NCI-H2171 treated with DMSO at 0.1 percent for 48 hours (cell line): ENCODE measurements around the gene ZNF827.

Source experiments
- DNase-seq: peaks from one replicate; lab custom pipeline; 2025; lab: John Stamatoyannopoulos, UW

ZNF827 gene

GRCh38 chr4:145827885-145828284 lies 110.7 kb downstream of the ZNF827 start:
- DNase-seq: no peak

DNA sequence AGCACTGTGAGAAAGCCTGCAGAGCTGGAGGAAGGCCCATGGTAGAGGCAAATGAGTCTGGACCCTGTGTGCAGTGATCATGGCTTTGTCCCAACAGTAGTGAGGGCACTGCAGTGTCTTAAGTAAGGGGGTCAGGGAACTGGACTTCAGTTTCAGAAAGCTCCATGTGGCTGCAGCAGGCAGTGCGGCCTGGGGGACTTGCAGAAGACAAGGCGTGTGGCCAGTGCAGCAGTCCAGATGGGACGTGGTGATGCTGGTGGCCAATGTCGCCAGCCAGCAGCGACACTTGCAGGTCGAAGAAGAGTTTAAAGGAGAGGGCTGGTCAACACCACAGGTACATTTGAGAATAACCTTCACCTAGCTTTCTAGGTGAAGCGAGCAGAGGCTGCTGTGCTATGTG lies 113.4 kb downstream of the ZNF827 start:
- DNase-seq: no peak

GRCh38 chr4:145824463-145824862 lies 114.2 kb downstream of the ZNF827 start:
- DNase-seq: peak; percentile 80

- DNase-seq: peak; percentile 85
These were observed 114.9 kb downstream of the ZNF827 start for GRCh38 chr4:145823743-145824142.

- no peak for DNase-seq
These were observed 116.0 kb downstream of the ZNF827 start for GRCh38 chr4:145822581-145822980.

DNA sequence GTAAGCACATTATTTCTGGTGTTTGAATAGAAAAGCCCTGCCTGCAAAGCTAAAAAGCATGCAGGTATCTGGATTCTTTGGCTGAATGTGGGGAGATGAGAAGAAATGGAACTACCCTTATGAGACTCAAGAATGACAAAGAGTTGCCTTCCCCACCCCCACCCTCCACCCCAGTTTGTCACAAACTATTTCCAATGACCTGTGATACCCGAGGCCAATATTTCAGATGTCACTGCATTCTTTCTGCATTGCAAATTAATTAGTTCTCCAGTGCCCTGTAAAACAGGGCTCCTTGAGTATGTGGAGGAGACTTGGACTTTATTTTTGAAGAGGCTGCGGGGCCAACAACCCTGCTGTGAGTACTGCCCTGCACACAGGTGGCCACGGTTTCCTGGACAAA lies 116.4 kb downstream of the ZNF827 start:
- no peak for DNase-seq

DNA sequence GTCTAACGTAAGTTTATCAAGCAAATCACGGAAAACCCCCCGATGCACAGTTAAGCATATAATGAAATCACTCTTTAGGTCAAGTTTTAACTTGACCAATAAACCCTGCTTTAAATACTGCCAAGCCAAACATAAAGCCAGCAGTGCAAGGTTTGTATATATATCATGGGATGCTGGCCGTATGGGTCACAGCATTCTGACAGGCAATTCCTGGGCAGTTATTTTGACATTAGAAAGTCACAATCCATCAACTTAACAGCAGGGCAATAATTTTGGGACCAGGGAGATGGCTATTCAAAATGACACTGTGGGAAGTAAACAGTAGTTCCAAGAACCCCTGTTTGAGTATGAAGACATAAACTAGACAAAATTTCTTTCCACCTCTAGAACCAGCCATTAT lies 116.9 kb downstream of the ZNF827 start:
- DNase-seq: no peak

GRCh38 chr4:145820407-145820806 lies 118.2 kb downstream of the ZNF827 start:
- DNase-seq: no peak

- peak; percentile 83 for DNase-seq
These were observed 118.8 kb downstream of the ZNF827 start for GRCh38 chr4:145819853-145820181.

DNA sequence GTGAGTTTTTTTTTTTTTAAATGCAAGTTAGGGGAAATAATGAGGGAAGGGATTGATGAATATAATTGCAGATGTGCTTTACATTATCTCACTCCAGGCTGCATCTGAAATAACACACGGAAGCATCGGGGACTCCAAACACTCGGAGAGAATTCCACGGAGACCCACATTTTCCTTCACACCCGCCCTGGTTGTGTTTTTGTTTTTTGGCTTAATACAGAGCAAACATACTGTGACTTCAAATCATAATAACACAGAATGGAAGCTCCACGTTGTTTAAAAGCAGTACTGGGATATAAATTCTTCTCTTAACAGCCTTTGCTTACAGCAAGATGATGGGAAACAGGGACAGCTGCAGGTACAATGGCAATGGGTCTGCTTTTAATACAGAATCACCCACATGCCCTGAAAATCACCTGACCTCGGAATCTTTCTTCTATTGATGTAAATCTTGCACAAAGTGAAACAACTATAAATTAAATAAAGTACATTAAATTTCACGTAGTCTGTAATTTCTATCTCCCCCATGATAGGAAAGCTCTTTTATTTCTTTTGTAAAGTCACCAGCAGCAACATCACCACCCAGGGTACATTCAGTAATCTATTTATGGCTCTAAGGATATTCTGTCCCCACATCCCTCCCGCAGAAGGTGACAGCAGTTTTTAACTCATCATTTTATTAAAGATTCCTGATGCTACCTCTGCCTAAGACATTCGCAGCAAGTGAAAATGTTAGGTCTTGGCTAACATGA lies 119.3 kb downstream of the ZNF827 start:
- DNase-seq: peak; percentile 4

DNA sequence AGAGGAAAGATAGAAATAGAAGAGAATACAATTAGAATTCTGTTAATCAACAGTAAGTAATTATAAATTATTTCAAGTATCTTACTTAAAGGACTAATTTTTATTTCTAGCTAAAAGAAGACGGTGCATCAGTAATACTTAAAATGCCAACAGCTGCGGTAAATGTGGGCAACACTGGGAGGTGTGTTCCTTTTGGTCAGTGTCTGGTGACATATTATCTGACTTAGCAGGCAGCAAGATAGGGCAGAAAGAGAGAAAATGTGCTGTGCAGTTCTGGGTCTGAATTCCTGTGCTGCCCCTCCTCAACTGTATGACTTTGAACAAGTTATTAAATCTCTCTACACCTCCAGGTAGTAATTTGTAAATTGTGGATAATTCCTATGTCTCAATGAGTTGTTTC lies 120.6 kb downstream of the ZNF827 start:
- DNase-seq: no peak

DNA sequence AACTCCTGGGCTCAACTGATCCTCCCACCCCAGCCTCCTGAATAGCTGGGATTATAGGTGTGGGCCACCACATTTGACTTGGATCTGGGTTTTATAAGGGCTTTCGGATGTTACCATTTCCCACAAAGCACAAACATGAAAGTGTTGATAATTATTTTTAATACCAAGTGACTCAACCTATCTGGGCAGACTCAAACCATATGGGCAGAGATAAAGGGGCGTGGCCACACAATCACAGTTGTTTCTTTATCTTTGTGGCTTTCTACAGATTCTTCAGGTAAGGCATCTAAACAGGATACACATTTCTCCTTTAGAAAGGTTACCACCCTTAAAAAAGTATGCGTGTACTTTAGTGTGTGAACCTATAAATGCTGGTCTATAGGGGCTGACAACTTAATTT lies 122.5 kb downstream of the ZNF827 start:
- DNase-seq: no peak

DNA sequence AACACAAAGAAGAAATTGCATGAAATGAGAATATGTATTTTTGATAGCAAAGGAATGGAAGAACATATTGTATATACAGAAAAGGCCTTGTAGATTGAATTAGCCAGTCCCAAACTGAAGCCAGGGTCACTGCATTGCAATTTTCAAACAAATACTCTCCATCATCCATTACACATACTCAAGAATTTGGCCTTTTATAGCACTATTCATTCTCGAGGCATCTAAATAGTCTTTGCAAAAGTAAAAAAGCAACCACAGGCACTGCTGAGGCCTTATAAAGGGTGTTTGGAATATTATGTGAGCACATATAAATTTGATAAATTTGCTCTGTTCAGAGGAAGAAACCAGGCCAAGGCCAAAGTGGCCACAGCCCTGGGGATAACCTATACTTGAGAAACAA lies 123.0 kb downstream of the ZNF827 start:
- DNase-seq: no peak

GRCh38 chr4:145815027-145815612 lies 123.5 kb downstream of the ZNF827 start:
- no peak for DNase-seq

- DNase-seq: peak; percentile 79
These were observed 124.4 kb downstream of the ZNF827 start for GRCh38 chr4:145814246-145814645.

- DNase-seq: no peak
These were observed 125.7 kb downstream of the ZNF827 start for GRCh38 chr4:145812919-145813318.

DNA sequence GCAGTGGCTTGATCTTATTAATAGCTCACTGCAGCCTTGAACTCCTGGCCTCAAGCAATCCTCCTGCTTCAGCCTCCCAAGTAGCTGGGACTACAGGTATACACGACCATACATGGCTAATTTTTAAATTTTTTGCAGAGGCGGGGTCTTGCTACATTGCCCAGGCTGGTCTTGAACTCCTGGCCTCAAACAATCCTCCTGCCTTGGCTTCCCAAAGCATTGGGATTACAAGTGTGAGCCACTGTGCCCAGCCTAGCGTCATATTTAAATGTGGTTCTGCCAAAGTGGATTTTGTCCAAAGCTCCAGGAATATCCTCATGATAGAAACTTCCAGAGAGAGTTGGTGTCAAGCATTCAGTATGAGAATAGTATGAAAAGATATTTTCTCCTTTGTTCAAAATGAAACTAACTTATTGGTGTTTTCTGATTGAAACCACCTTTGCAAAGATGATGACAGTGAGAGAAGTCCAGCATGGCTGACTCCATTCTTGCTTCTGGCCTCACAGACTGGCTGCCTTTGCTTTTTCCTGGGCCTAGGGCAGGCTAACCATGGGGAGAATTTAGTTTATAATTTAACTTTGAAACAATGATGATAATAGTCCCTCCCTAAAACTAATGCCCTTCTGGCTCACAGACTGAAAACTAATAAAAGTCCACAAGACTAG lies 129.6 kb downstream of the ZNF827 start:
- no peak for DNase-seq

GRCh38 chr4:145808021-145808650 lies 130.5 kb downstream of the ZNF827 start:
- DNase-seq: no peak

DNA sequence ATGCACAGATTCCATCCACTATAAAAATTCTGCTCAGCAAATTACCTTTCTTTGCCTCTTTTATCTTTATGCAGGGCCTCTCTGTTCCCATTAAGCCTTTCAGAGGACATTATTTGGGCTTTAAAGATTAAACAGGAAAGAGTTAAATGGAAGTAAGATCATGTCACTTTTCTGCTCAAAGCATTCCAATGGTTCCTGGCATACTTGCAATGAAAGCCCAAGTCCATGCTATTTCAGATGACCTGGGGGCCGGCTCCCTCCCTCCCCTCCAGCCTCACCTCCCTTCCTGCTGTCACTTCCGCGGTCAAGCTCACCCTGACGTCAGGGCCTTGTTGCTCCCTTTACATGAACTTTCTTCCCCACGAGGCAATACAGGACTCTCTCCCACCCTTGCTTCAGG lies 133.1 kb downstream of the ZNF827 start:
- DNase-seq: no peak

- peak; percentile 20 for DNase-seq
These were observed 134.5 kb downstream of the ZNF827 start for GRCh38 chr4:145804116-145804515.

- no peak for DNase-seq
These were observed 139.4 kb downstream of the ZNF827 start for GRCh38 chr4:145799223-145799622.

GRCh38 chr4:145797278-145797677 lies 141.3 kb downstream of the ZNF827 start:
- DNase-seq: no peak

DNA sequence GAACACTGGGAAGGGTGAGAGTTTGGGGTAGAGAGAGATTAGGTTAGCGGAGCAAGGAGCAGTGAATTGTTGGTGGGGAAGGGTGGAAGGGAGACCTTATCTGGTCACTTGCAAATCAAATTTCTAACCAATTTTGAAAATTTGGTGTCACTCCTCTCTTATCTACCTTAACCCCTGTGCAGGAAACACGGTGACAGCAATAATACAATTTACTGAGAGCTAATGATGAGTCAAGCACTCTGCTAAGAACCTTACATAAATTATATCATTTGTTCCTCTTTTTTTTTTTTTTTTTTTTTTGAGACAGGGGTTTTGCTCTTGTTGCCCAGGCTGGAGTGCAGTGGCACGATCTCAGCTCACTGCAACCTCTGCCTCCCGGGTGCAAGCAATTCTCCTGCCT lies 142.3 kb downstream of the ZNF827 start:
- no peak for DNase-seq
